ENCODE measurements around the gene EPB41L5. TPM values are rescaled to one million over a fixed set of nuclear protein-coding genes. Genes with fewer than 3 reads are reported as not detected.

The EPB41L5 gene
- total RNA-seq, 2 experiments from 2014 or later, result 5.6 to 14.1 TPM

DNA sequence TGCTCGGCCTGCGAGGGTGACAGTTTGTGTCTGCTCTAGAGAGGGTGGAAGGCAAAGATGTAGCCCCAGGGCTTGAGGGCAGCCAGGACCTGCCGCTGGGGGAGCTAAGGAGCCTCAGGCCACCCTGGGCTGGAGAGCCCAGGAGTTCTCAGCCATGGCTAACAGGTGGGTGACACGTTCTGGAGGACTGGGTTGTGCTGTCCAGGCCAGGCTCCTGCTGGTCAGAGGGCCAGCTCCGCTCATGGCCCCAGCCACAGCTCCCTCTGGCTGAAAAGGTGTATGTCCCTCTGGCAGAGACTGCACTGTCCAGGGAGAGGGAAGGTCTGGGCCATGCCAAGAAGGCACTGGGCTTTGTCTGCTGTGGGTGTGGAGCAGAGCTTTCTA lies 191.1 kb downstream of the EPB41L5 start:
- BruUV-seq (replicated peaks), result no TSS peak
- no peak for DNase-seq (ENCODE audit: low spot score)
- POLR2A ChIA-PET, result no interaction called here
- Histone ChIP-seq H2AFZ (ENCODE audit: low read length) (no peak overlapping the region), H4K20me1 (ENCODE audit: insufficient read depth, low read length) (no peaks in the 10 kb centered on the region), H3K9me3 (ENCODE audit: low read length) (no peaks in the 10 kb centered on the region), H3K36me3 (ENCODE audit: insufficient read depth, low read length) (no peaks in the 10 kb centered on the region), H3K4me3 (ENCODE audit: low read depth, low read length, poor library complexity, severe bottlenecking) (no peak overlapping the region), H3K9me2 (ENCODE audit: insufficient read depth, low read length) (no peaks in the 10 kb centered on the region), H3K79me2 (ENCODE audit: insufficient read depth, low read depth, low read length) (no peaks in the 10 kb centered on the region), H3K27ac (ENCODE audit: low read depth, low read length, poor library complexity, severe bottlenecking) (no peak overlapping the region), H3K4me1 (ENCODE audit: insufficient read depth, low read length, poor library complexity, severe bottlenecking) (no peaks in the 10 kb centered on the region), H3K4me2 (ENCODE audit: low read length) (no peak overlapping the region)
- CTCF ChIA-PET (ENCODE audit: unreplicated experiment), result no interaction called here
- TF ChIP-seq, protein P1, sequence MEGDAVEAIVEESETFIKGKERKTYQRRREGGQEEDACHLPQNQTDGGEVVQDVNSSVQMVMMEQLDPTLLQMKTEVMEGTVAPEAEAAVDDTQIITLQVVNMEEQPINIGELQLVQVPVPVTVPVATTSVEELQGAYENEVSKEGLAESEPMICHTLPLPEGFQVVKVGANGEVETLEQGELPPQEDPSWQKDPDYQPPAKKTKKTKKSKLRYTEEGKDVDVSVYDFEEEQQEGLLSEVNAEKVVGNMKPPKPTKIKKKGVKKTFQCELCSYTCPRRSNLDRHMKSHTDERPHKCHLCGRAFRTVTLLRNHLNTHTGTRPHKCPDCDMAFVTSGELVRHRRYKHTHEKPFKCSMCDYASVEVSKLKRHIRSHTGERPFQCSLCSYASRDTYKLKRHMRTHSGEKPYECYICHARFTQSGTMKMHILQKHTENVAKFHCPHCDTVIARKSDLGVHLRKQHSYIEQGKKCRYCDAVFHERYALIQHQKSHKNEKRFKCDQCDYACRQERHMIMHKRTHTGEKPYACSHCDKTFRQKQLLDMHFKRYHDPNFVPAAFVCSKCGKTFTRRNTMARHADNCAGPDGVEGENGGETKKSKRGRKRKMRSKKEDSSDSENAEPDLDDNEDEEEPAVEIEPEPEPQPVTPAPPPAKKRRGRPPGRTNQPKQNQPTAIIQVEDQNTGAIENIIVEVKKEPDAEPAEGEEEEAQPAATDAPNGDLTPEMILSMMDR (conservative IDR thresholded peaks at IDR 0.05; ENCODE audit: low read length), result no peak
- TF ChIP-seq EZH2phosphoT487 (IDR thresholded peaks at IDR 0.05; ENCODE audit: borderline replicate concordance, low read depth, low read length), result no peak
- intact Hi-C loops (cut with micrococcal nuclease; ENCODE audit: unreplicated experiment), result loop anchor here (10.0 kb wide), 1 partner anchor 481 kb away; no protein-coding TSS in a partner anchor

DNA sequence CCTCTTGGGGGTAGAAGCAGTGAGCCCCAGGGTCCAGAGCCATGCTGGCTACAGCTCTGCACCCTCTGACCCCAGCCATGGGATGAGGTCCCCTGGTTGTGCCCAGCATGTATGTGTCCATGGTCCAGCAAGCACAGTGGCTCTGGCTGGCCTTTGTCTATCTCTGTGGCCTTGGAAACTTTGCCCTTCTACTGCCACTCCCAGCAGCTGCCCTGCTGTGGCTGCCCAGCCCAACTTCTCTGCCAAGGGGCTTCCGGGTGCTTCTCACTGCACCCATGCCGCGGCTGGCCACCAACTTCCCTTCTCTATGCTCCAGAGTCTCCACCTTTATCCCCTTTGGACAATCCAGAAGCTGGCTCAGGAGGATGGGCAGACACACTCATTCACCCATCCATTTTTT lies 191.5 kb downstream of the EPB41L5 start:
- ChIA-PET POLR2A (no interaction called here), CTCF (ENCODE audit: unreplicated experiment) (no interaction called here)
- intact Hi-C loops (cut with micrococcal nuclease; ENCODE audit: unreplicated experiment), result loop anchor here (10.0 kb wide), 1 partner anchor 480 kb away; no protein-coding TSS in a partner anchor
- BruUV-seq (replicated peaks), result no TSS peak
- TF ChIP-seq, protein P1 (conservative IDR thresholded peaks at IDR 0.05; ENCODE audit: low read length), result no peak
- TF ChIP-seq EZH2phosphoT487 (IDR thresholded peaks at IDR 0.05; ENCODE audit: borderline replicate concordance, low read depth, low read length), result no peak
- no peak for DNase-seq (ENCODE audit: low spot score)
- no peaks in the 10 kb centered on the region for H3K9me2 ChIP-seq (ENCODE audit: insufficient read depth, low read length)
- no peaks in the 10 kb centered on the region for H3K79me2 ChIP-seq (ENCODE audit: insufficient read depth, low read depth, low read length)
- no peak overlapping the region for H3K27ac ChIP-seq (ENCODE audit: low read depth, low read length, poor library complexity, severe bottlenecking)
- H2AFZ ChIP-seq (ENCODE audit: low read length), result no peak overlapping the region
- no peak overlapping the region for H3K4me3 ChIP-seq (ENCODE audit: low read depth, low read length, poor library complexity, severe bottlenecking)
- no peaks in the 10 kb centered on the region for H3K9me3 ChIP-seq (ENCODE audit: low read length)
- H4K20me1 ChIP-seq (ENCODE audit: insufficient read depth, low read length), result no peaks in the 10 kb centered on the region
- no peak overlapping the region for H3K4me2 ChIP-seq (ENCODE audit: low read length)
- H3K36me3 ChIP-seq (ENCODE audit: insufficient read depth, low read length), result no peaks in the 10 kb centered on the region
- H3K4me1 ChIP-seq (ENCODE audit: insufficient read depth, low read length, poor library complexity, severe bottlenecking), result no peaks in the 10 kb centered on the region

DNA sequence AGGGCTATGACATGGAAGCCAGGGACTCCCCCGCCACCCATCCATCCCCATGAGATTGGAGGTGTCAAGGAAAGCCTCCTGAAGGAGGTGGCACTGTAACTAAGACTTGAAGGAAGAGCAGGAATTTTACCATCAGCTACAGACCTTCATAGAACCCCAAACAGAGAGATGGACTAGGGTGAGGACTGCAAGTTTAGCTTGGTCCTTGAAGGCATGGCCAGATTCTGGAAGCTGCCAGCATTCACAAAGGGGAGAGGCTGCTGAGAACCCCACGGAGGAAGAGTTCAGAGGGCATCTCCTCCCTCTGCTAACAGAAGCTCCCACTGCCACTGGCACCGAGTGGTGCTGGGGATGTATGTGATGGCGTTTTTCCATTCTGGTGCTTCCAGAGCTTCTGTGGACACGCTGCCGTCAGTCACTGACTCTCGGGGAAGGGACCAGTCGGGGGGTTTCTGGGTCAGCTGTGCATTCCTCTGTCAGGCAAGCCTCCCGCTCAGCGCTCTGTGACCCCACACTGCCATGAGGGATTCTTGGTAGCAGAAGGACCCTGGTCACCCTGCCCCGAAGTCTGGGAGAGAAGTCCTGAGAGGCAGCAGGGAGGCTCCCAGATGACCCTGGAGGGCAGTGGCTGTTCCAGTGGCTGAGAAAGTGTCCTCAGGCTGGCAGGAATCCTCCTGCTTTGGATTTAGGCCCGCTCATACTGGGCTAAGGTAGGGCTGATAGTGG lies 192.2 kb downstream of the EPB41L5 start:
- intact Hi-C loops (cut with micrococcal nuclease; ENCODE audit: unreplicated experiment), result loop anchor here (10.0 kb wide), 1 partner anchor 480 kb away; no protein-coding TSS in a partner anchor
- Histone ChIP-seq H3K4me3 (ENCODE audit: low read depth, low read length, poor library complexity, severe bottlenecking) (no peak overlapping the region), H4K20me1 (ENCODE audit: insufficient read depth, low read length) (no peaks in the 10 kb centered on the region), H3K79me2 (ENCODE audit: insufficient read depth, low read depth, low read length) (no peaks in the 10 kb centered on the region), H3K27ac (ENCODE audit: low read depth, low read length, poor library complexity, severe bottlenecking) (no peak overlapping the region), H2AFZ (ENCODE audit: low read length) (no peak overlapping the region), H3K9me2 (ENCODE audit: insufficient read depth, low read length) (no peaks in the 10 kb centered on the region), H3K4me1 (ENCODE audit: insufficient read depth, low read length, poor library complexity, severe bottlenecking) (no peaks in the 10 kb centered on the region), H3K4me2 (ENCODE audit: low read length) (no peak overlapping the region), H3K36me3 (ENCODE audit: insufficient read depth, low read length) (no peaks in the 10 kb centered on the region), H3K9me3 (ENCODE audit: low read length) (no peaks in the 10 kb centered on the region)
- ChIA-PET POLR2A (no interaction called here), CTCF (ENCODE audit: unreplicated experiment) (no interaction called here)
- no TSS peak for BruUV-seq (replicated peaks)
- DNase-seq (ENCODE audit: low spot score), result no peak
- TF ChIP-seq, protein P1 (conservative IDR thresholded peaks at IDR 0.05; ENCODE audit: low read length), result no peak
- TF ChIP-seq EZH2phosphoT487 (IDR thresholded peaks at IDR 0.05; ENCODE audit: borderline replicate concordance, low read depth, low read length), result no peak
